Type B pancreatic cell (in vitro differentiated cells): ENCODE results near the gene NDC1. TPM values are rescaled to one million over a fixed set of nuclear protein-coding genes. Genes with fewer than 3 reads are reported as not detected.

Experiments used
- DNase-seq: peaks from one replicate; pipeline ENCODE4 v3.0.0; 2021; ENCODE audit warnings: mixed read lengths; ENCODE audit not compliant: unreplicated experiment; ENCODE audit errors: extremely low spot score
- H3K27ac Mint-ChIP-seq: 2 replicates; pipeline ENCODE4 v1.8.0; 2021; ENCODE audit warnings: mild to moderate bottlenecking, mixed read lengths
- H3K27me3 Mint-ChIP-seq: 2 replicates; pipeline ENCODE4 v1.8.0; 2021; ENCODE audit warnings: mixed read lengths
- H3K36me3 Mint-ChIP-seq: 2 replicates; pipeline ENCODE4 v1.8.0; 2021; ENCODE audit warnings: mixed read lengths
- H3K4me1 Mint-ChIP-seq: one replicate; pipeline ENCODE4 v1.8.0; 2021; ENCODE audit warnings: mixed read lengths; ENCODE audit not compliant: unreplicated experiment
- H3K4me3 Mint-ChIP-seq: 2 replicates; pipeline ENCODE4 v1.8.0; 2021; ENCODE audit warnings: mild to moderate bottlenecking, mixed read lengths
- H3K9me3 Mint-ChIP-seq: 2 replicates; pipeline ENCODE4 v1.8.0; 2021; ENCODE audit warnings: mixed read lengths
- total RNA-seq: library from RNA; stranded (reverse); gene quantifications from 2 replicates; pipeline ENCODE4 v1.2.1, GENCODE V29; 2021; ENCODE audit warnings: low replicate concordance
- TF ChIP-seq, protein P1 (sequence below): fragments of 200-600 bp; sonication (generic); conservative IDR thresholded peaks from 2 replicates; pipeline ENCODE4 v1.5.0; 2021; ENCODE audit warnings: antibody characterized with exemption, mild to moderate bottlenecking

The NDC1 gene
- total RNA-seq, 1 donor from 2014 or later: 29.5 TPM

DNA sequence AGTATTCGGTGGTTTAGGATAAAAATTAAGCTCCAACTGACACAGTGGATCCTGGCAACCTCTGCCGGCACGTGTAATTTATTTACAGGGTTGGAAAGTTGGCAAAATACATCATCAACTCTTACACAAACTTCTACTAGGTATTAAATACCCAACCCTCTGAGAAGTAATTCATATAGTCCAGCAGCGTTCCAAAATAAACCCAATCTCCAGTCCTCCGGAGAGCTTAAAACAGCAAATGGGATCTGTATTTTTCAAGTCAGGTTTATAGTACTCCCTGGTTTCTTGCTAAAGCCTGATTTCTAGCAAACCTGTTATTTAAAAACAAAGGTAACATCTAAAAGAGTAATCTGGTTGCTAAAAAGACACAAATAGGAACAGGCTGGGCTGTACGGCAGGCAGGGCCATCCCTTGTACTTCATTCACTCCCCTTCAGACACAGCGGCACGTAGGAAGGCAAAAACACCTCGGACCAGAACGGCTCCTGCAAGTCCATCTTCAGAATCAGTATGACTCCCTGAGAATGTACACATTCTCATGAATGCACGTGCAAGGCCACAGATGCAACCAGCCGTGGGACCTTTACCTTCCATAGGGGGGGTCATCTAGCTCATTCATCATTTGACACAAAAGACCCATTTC is 107.8 kb downstream of the NDC1 start:
- DNase-seq: no peak
- Mint-ChIP-seq H3K27me3 (peaks cover 52% of the 10 kb centered on the region), H3K36me3 (no peaks in the 10 kb centered on the region), H3K27ac (no peak overlapping the region), H3K4me3 (peak overlapping the region; percentile 17), H3K4me1 (peaks cover 50% of the 10 kb centered on the region), H3K9me3 (no peaks in the 10 kb centered on the region)
- TF ChIP-seq, protein P1, sequence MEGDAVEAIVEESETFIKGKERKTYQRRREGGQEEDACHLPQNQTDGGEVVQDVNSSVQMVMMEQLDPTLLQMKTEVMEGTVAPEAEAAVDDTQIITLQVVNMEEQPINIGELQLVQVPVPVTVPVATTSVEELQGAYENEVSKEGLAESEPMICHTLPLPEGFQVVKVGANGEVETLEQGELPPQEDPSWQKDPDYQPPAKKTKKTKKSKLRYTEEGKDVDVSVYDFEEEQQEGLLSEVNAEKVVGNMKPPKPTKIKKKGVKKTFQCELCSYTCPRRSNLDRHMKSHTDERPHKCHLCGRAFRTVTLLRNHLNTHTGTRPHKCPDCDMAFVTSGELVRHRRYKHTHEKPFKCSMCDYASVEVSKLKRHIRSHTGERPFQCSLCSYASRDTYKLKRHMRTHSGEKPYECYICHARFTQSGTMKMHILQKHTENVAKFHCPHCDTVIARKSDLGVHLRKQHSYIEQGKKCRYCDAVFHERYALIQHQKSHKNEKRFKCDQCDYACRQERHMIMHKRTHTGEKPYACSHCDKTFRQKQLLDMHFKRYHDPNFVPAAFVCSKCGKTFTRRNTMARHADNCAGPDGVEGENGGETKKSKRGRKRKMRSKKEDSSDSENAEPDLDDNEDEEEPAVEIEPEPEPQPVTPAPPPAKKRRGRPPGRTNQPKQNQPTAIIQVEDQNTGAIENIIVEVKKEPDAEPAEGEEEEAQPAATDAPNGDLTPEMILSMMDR: no peak

DNA sequence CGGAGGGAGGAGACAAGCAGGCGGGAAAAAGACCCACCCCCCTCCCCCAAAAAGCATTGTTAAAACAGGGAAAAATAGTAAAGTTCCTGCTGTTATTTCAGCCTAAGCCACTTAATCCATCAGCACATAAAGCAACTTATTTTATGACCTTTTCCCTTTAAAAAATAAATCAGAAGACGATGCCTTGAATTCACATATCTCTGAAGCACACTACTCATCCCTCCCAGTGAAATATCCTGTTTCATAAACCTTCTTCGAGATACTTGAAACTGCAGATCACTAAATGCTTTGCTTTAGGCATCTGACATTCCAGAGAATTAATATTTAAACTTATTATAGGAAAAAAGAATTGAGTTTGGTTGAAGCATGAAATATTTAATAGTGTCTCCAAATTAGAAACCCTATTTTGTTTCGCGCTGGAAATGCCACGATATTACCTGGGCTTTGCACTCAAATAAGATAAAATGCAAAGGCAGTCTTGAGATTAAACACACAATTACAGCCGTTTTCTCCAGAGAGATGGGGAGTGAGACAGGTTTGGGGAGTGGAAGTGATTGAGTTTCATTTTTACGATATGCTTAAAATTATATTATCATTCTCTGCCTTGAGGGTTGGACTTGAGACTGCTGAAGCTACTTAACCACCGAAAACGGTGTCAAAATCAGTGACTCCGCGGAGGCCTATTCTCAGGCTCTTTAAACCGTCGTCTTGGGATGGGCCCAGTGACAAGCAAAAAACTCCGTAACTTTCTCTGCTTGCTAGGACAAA is 108.5 kb downstream of the NDC1 start:
- Mint-ChIP-seq H3K4me3 (peak overlapping the region; percentile 59), H3K9me3 (no peaks in the 10 kb centered on the region), H3K4me1 (peaks cover 43% of the 10 kb centered on the region), H3K36me3 (no peaks in the 10 kb centered on the region), H3K27ac (no peak overlapping the region), H3K27me3 (peaks cover 51% of the 10 kb centered on the region)
- TF ChIP-seq, protein P1: no peak
- DNase-seq: no peak

DNA sequence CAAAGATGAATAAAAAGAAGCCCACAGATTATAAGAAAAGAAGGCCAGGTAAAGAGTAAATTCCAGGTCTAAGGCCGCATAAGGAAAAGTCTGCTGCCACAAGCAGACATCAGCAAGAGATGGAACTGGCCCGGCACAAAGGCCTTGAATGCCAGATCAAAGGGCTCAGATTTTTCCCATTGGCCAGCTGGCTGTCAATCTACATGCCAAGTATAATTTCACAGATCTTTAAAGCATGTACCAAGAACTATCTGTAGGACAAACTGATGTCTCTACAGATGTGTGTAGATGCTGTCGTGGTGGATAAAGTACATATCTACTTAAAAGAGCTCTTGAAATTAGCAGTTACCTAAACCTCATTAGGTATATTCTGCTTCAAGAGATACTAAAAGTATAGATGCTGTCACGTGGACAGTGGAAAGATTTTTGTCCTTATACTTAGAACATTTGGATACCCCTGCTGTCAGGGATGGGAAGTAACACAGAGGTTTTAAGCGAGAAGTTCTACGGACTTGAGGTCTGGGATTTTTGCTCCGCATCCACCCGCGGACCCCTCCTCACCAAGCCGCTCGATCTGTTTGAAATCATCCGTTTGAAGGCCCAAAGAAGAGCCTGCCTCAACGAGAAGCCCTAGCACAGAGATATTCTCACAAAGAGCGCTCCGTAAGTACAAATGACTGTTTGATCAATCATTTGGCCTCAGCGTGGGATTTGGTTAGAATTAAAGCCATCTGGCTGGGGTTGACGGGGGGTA is 109.2 kb downstream of the NDC1 start:
- Mint-ChIP-seq H3K4me3 (peak overlapping the region; percentile 59), H3K4me1 (peaks cover 38% of the 10 kb centered on the region), H3K9me3 (no peaks in the 10 kb centered on the region), H3K27me3 (peaks cover 44% of the 10 kb centered on the region), H3K36me3 (no peaks in the 10 kb centered on the region), H3K27ac (no peak overlapping the region)
- no peak for DNase-seq
- TF ChIP-seq, protein P1: no peak

DNA sequence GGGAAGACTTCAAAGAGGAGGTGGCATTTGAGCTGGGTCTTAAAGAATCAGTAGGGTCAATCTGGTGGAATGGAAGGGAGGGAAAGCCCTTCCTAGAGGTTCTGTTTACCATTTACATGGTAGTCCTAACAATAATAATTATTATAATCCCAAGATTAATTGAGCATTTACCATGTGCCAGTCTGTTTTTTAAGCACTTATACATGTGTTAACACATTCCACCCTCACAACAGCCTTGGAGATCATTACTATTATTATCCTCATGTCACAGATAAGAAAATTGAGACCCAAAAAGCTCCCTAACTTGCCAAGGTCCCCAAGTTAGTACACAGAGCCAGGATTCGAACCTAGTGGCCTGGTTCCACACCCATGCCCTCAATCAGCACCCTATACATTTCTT is 109.9 kb downstream of the NDC1 start:
- Mint-ChIP-seq H3K4me1 (peaks cover 31% of the 10 kb centered on the region), H3K4me3 (no peak overlapping the region), H3K9me3 (no peaks in the 10 kb centered on the region), H3K27me3 (peaks cover 37% of the 10 kb centered on the region), H3K36me3 (no peaks in the 10 kb centered on the region), H3K27ac (no peak overlapping the region)
- TF ChIP-seq, protein P1: no peak
- no peak for DNase-seq

DNA sequence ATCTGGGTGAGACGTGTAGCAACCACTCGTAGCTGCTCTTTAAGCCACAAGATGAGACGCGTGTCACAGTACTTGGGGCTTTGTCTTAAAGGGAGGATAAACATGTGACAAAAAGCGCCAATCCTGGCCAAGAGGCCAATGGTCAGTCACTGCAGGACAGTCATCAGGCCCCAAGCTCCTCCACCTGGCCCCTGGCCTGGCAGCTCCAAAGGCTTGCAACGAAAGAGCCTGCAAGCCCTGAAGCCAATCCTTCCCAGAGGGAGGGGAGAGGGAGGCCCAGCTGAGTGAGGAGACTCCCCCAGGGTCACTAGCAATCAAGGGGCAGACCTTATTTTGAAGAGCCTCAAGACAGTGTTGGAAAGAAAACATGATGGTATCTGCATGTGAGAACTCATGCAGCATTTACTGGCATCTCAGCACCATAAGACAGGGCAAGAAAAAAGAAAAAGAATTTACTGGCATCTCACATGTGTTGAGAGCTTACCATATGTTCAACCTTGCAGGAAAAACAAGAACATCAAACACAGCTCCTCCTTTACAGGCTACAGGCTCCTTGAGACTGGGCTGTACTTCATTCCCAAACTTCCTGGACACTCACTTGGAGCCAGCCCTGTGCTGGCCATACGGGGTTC is 110.5 kb downstream of the NDC1 start:
- H3K36me3 Mint-ChIP-seq: no peaks in the 10 kb centered on the region
- TF ChIP-seq, protein P1: no peak
- no peak for DNase-seq
- H3K27me3 Mint-ChIP-seq: peaks cover 31% of the 10 kb centered on the region
- no peak overlapping the region for H3K27ac Mint-ChIP-seq
- peaks cover 26% of the 10 kb centered on the region for H3K4me1 Mint-ChIP-seq
- no peaks in the 10 kb centered on the region for H3K9me3 Mint-ChIP-seq
- no peak overlapping the region for H3K4me3 Mint-ChIP-seq
